Esophagus squamous epithelium (tissue), 5 donors: ENCODE data around the gene SGIP1. TPM values are rescaled to one million over a fixed set of nuclear protein-coding genes. Genes with fewer than 3 reads are reported as not detected.

Source experiments
- DNase-seq: peaks from one replicate; lab custom pipeline; 2025; lab: John Stamatoyannopoulos, UW
- H3K27ac ChIP-seq, 4 donors: fragments of 200-600 bp; sonication (generic); one replicate each; pipeline ENCODE4 v1.5.1; 2016 to 2019; ENCODE audit warnings: mild to moderate bottlenecking in 1 of 4
- H3K27me3 ChIP-seq, 4 donors: fragments of 200-600 bp; sonication (generic); 1 replicate in 3 of 4; 2 replicates in 1 of 4; pipeline versions ENCODE4 v1.5.1 to v1.6.0; 2017 to 2021; ENCODE audit warnings: antibody characterized with exemption in 1 of 4
- H3K36me3 ChIP-seq, 3 donors: fragments of 200-600 bp; sonication (generic); one replicate each; pipeline ENCODE4 v1.5.1; 2016 to 2019
- H3K4me1 ChIP-seq, 3 donors: fragments of 200-600 bp; sonication (generic); one replicate each; pipeline ENCODE4 v1.5.1; 2017 to 2019
- H3K4me3 ChIP-seq, 4 donors: fragments of 200-600 bp; sonication (generic); 1 replicate in 3 of 4; 2 replicates in 1 of 4; pipeline ENCODE4 v1.5.1; 2016 to 2019; ENCODE audit warnings: mild to moderate bottlenecking in 2 of 4, moderate library complexity in 1 of 4
- H3K9me3 ChIP-seq, 3 donors: fragments of 200-600 bp; sonication (generic); one replicate each; pipeline ENCODE4 v1.5.1; 2016 to 2019
- POLR2A ChIP-seq, 4 donors: fragments of 450-650 bp; IDR thresholded peaks; one replicate each; pipeline ENCODE4 v1.6.1; 2017; ENCODE audit warnings: antibody characterized with exemption in 4 of 4, mild to moderate bottlenecking in 4 of 4, moderate library complexity in 3 of 4
- WGBS, 2 donors: methylation state at CpG; one replicate each; pipeline ENCODE4 v1.1.5; 2018; 5-methylcytosine and 5-hydroxymethylcytosine counted together
- intact Hi-C: fragments of 100-400 bp; cut with DNase I; formaldehyde crosslinking; loops from one replicate; pipeline ENCODE4 v1.15.0; 2022
- total RNA-seq, 4 donors: library from RNA; depleted of rRNA; stranded (reverse); fragments of >200 nt; gene quantifications; one replicate each; pipeline ENCODE4 v1.1.0, GENCODE V29; 2016
- TF ChIP-seq, protein P1 (sequence below), 6 experiments: fragments of 450-650 bp in 4 of 6; fragments of 200-600 bp in 2 of 6; sonication (generic) in 2 of 6; IDR thresholded peaks; one replicate each; pipeline ENCODE4 v1.5.1; 2016 to 2019; ENCODE audit warnings: antibody characterized with exemption in 6 of 6, mild to moderate bottlenecking in 4 of 6, moderate library complexity in 4 of 6
- donor health status: DM: yes; HTN: yes; CAD: no.

The SGIP1 gene
- total RNA-seq, 4 donors from 2014 or later: 0.35 to 5.2 (median 2.3) TPM; not detected in 1

GRCh38 chr1:66502086-66502485 lies 31.9 kb upstream of the SGIP1 start:
- H3K4me3 ChIP-seq: no peak overlapping the region
- no peaks in the 10 kb centered on the region for H3K36me3 ChIP-seq
- H3K27ac ChIP-seq: no peak overlapping the region
- H3K9me3 ChIP-seq: no peaks in the 10 kb centered on the region
- no peaks in the 10 kb centered on the region for H3K4me1 ChIP-seq
- 48 to 71% methylated on average over 1 of the region's 1 CpG for WGBS, 2 donors
- no peak for DNase-seq
- intact Hi-C loops: no loop called here
- TF ChIP-seq POLR2A (IDR thresholded peaks at IDR 0.05): no peak
- TF ChIP-seq, protein P1, sequence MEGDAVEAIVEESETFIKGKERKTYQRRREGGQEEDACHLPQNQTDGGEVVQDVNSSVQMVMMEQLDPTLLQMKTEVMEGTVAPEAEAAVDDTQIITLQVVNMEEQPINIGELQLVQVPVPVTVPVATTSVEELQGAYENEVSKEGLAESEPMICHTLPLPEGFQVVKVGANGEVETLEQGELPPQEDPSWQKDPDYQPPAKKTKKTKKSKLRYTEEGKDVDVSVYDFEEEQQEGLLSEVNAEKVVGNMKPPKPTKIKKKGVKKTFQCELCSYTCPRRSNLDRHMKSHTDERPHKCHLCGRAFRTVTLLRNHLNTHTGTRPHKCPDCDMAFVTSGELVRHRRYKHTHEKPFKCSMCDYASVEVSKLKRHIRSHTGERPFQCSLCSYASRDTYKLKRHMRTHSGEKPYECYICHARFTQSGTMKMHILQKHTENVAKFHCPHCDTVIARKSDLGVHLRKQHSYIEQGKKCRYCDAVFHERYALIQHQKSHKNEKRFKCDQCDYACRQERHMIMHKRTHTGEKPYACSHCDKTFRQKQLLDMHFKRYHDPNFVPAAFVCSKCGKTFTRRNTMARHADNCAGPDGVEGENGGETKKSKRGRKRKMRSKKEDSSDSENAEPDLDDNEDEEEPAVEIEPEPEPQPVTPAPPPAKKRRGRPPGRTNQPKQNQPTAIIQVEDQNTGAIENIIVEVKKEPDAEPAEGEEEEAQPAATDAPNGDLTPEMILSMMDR (IDR thresholded peaks at IDR 0.05): no peak
- no peaks in the 10 kb centered on the region for H3K27me3 ChIP-seq

- no peak for DNase-seq
Observed at GRCh38 chr1:66503841-66504470, 30.0 kb upstream of the SGIP1 start.

DNA sequence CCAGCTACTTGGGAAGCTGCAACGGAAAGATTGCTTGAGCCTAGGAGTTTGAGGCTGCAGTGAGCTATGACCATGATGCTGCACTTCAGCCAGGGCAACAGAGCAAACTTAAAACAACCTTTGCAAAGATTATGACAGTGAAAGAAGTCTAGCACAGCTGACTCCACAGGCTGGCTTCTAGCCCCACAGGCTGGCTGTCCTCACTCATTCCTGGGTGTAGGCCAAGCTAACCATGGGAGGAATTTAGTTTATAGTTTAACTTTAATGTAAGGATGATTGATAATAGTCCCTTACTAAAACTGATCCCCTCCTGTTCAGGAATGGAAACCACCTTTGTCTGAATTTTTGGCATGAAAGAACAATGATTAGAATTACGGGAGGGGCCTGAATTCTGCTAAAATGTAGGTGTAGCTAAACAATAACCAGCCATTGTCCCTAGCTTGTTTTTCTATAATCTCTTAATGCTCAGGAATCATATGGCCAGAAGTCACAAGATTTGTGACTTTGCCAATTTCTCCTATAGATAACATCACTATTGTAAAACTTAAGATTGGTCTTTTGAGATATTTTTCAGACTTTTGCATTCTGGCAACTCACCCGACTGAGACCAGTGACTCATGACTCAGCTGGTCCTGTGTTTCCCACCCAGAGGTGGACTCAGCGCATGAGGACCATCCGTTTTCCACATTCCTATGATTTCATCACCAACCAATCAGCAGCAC lies 28.1 kb upstream of the SGIP1 start:
- Histone ChIP-seq H3K36me3 (no peaks in the 10 kb centered on the region), H3K4me1 (no peaks in the 10 kb centered on the region), H3K4me3 (no peak overlapping the region), H3K27ac (no peak overlapping the region), H3K27me3 (peaks cover 0 to 8% (median 0%) of the 10 kb centered on the region in 4 donors), H3K9me3 (no peaks in the 10 kb centered on the region)
- no peak for DNase-seq
- WGBS, 2 donors: 46 to 47% methylated on average over 5 of the region's 5 CpGs
- intact Hi-C loops: no loop called here
- TF ChIP-seq, protein P1 (IDR thresholded peaks at IDR 0.05): no peak
- TF ChIP-seq POLR2A (IDR thresholded peaks at IDR 0.05): no peak

More at GRCh38 chr1:66503841-66504470, 30.0 kb upstream of the SGIP1 start:
- H3K36me3 ChIP-seq: no peaks in the 10 kb centered on the region
- intact Hi-C loops: no loop called here
- no peaks in the 10 kb centered on the region for H3K9me3 ChIP-seq
- no peak for TF ChIP-seq POLR2A (IDR thresholded peaks at IDR 0.05)
- TF ChIP-seq, protein P1 (IDR thresholded peaks at IDR 0.05): peak in 4 of 6 experiments; percentile 38 to 71 (median 58)
- H3K4me3 ChIP-seq: no peak overlapping the region
- H3K4me1 ChIP-seq: no peaks in the 10 kb centered on the region
- 49 to 50% methylated on average over 3 of the region's 3 CpGs for WGBS, 2 donors
- H3K27ac ChIP-seq: no peak overlapping the region
- H3K27me3 ChIP-seq: no peaks in the 10 kb centered on the region

GRCh38 chr1:66506393-66506687 lies 27.6 kb upstream of the SGIP1 start:
- TF ChIP-seq, protein P1 (IDR thresholded peaks at IDR 0.05): no peak
- no peak for TF ChIP-seq POLR2A (IDR thresholded peaks at IDR 0.05)
- Histone ChIP-seq H3K4me3 (no peak overlapping the region), H3K36me3 (no peaks in the 10 kb centered on the region), H3K9me3 (no peaks in the 10 kb centered on the region), H3K4me1 (no peaks in the 10 kb centered on the region), H3K27ac (no peak overlapping the region), H3K27me3 (peaks cover 0 to 8% (median 0%) of the 10 kb centered on the region in 4 donors)
- WGBS, 2 donors: 74 to 78% methylated on average over 1 of the region's 1 CpG
- no peak for DNase-seq
- intact Hi-C loops: no loop called here

DNA sequence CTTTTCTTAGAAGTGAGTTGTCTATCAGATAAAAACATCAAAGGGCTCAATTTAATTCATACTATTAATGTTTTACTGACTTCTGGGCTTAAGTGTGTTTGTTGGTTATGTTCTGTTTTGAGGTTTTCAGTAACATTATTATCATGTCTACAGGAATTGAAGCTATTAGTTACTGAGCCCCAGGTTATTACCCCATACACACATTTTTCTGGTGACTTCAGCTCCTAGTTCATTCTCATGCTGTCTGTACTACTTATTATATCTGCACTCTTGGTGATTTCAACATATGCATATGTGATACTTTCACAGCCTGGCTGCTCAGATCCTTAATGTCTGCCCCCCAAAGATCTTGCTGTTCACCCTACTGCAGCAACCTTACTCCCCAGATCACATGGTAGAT lies 27.0 kb upstream of the SGIP1 start:
- no peak for TF ChIP-seq POLR2A (IDR thresholded peaks at IDR 0.05)
- TF ChIP-seq, protein P1 (IDR thresholded peaks at IDR 0.05): no peak
- no peak for DNase-seq
- no peaks in the 10 kb centered on the region for H3K9me3 ChIP-seq
- no peak overlapping the region for H3K4me3 ChIP-seq
- H3K27ac ChIP-seq: no peak overlapping the region
- intact Hi-C loops: no loop called here
- H3K27me3 ChIP-seq: peaks cover 0 to 8% (median 0%) of the 10 kb centered on the region in 4 donors
- H3K36me3 ChIP-seq: no peaks in the 10 kb centered on the region
- no peaks in the 10 kb centered on the region for H3K4me1 ChIP-seq
